ENCODE data around the gene ACAN.
A peak's percentile ranks its signal among the peaks of the same experiment; 100 is the strongest.

Gene ACAN

GRCh38 chr15:88894819-88895767 is 91.9 kb downstream of the ACAN start, which contains the start of gene HAPLN3:
Gene HAPLN3 (minus strand): TSS chr15:88895544. CDS start chr15:88887298, 8,246 bp downstream.
- H3K27ac ChIP-seq (ENCODE audit: low read depth, low read length) = no peak within 1 kb of the TSS
- peak within 1 kb of the TSS; percentile 70 for H3K4me3 ChIP-seq (ENCODE audit: low read depth, low read length)
- H3K9ac ChIP-seq (ENCODE audit: low read depth, low read length) = peak within 1 kb of the TSS; percentile 17; the same call in 1 of the 2 replicates
- no peaks in the 10 kb centered on the region for H3K9me3 ChIP-seq (ENCODE audit: control insufficient read depth, insufficient read depth, low read length)
- peaks cover 29% of the 10 kb centered on the region for H3K4me1 ChIP-seq (ENCODE audit: control insufficient read depth, insufficient read depth, low read length)
- H3K36me3 ChIP-seq (ENCODE audit: control insufficient read depth, insufficient read depth, low read length) = peaks cover 24% of the 10 kb centered on the region
- peaks cover 15% of the 10 kb centered on the region for H3K27me3 ChIP-seq (ENCODE audit: control insufficient read depth, insufficient read depth, low read length)

DNA sequence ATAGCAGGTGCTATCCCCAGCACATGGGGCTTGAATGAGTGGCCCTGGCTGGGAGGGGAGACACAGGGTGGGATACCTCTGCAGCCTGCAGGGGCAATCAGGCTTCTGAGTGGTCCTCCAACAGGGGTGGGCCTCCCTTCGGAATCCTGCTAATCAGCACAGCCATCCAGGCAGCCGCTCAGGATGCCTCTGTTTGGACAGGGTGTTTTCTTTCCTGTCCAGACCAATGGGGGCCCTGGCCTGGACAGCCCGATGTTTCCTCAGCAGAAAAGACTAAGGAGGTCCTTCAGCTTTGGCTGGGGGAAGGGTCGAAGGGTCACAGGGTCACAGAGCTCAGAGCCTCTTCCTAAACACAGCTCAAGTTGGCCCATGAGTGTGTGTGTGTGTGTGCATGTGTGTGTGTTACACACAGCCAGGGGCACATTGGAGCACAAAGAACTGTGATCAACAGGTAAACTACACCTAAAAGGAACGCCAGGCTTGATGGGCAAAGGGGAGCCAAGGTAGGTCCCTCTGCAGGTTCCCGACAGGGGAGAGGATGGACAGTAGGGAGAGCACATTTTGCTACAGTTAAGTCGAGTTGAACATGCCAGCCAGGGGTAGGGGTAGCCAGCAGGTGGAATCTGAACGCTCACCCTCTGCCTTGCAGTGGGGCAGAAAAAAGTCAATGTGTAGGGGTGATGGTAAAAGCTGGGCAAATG is 93.2 kb downstream of the ACAN start:
- H3K4me3 ChIP-seq (ENCODE audit: low read depth, low read length) = no peak overlapping the region
- H3K4me1 ChIP-seq (ENCODE audit: control insufficient read depth, insufficient read depth, low read length) = peaks cover 29% of the 10 kb centered on the region
- peaks cover 15% of the 10 kb centered on the region for H3K27me3 ChIP-seq (ENCODE audit: control insufficient read depth, insufficient read depth, low read length)
- peaks cover 37% of the 10 kb centered on the region for H3K36me3 ChIP-seq (ENCODE audit: control insufficient read depth, insufficient read depth, low read length)
- H3K27ac ChIP-seq (ENCODE audit: low read depth, low read length) = no peak overlapping the region
- H3K9ac ChIP-seq (ENCODE audit: low read depth, low read length) = no peak overlapping the region
- H3K9me3 ChIP-seq (ENCODE audit: control insufficient read depth, insufficient read depth, low read length) = no peaks in the 10 kb centered on the region

- Histone ChIP-seq H3K27me3 (ENCODE audit: control insufficient read depth, insufficient read depth, low read length) (peaks cover 15% of the 10 kb centered on the region), H3K27ac (ENCODE audit: low read depth, low read length) (peak overlapping the region; percentile 35), H3K4me1 (ENCODE audit: control insufficient read depth, insufficient read depth, low read length) (peaks cover 29% of the 10 kb centered on the region), H3K4me3 (ENCODE audit: low read depth, low read length) (no peak overlapping the region), H3K9ac (ENCODE audit: low read depth, low read length) (no peak overlapping the region), H3K36me3 (ENCODE audit: control insufficient read depth, insufficient read depth, low read length) (peaks cover 40% of the 10 kb centered on the region), H3K9me3 (ENCODE audit: control insufficient read depth, insufficient read depth, low read length) (no peaks in the 10 kb centered on the region)
Measured at GRCh38 chr15:88897142-88897455, 93.9 kb downstream of the ACAN start.

DNA sequence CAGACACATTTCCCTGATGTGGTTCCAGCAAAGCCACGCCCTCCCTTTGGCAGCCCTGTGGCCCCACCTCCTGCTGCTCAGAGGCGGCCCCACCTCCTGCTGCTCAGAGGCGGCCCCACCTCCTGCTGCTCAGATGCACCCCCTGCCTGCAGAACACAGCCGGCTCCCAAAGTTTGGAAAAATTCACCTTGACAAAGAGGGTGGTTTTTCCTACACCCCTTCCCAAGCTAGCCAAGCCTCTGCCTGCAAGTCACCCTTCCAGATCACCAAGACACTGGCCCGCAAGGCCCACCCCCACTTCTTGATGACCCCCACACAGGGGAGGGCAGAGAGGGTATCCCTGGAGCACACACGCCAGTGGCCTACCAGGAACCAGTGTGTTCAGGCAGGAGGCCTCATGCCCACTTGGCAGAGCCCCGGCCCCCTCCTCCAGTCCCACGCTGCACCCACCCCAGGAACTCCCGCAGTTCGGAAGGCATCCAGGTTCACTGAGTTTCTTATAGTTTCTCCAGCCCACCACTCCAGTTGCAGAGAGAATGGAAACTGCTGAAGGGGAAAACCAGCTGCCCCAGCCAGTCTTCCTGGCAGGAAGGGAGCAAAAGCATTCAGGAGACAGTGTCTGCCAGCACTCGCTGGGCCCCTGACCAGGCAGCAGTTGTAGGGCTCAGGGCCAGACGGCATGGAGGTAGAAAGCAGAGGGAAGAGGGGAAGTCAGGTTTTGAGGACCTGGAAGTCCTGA is 94.4 kb downstream of the ACAN start:
- no peak overlapping the region for H3K9ac ChIP-seq (ENCODE audit: low read depth, low read length)
- no peak overlapping the region for H3K27ac ChIP-seq (ENCODE audit: low read depth, low read length)
- peaks cover 15% of the 10 kb centered on the region for H3K27me3 ChIP-seq (ENCODE audit: control insufficient read depth, insufficient read depth, low read length)
- peaks cover 42% of the 10 kb centered on the region for H3K36me3 ChIP-seq (ENCODE audit: control insufficient read depth, insufficient read depth, low read length)
- H3K4me1 ChIP-seq (ENCODE audit: control insufficient read depth, insufficient read depth, low read length) = peaks cover 29% of the 10 kb centered on the region
- no peak overlapping the region for H3K4me3 ChIP-seq (ENCODE audit: low read depth, low read length)
- H3K9me3 ChIP-seq (ENCODE audit: control insufficient read depth, insufficient read depth, low read length) = no peaks in the 10 kb centered on the region

- Histone ChIP-seq H3K4me1 (ENCODE audit: control insufficient read depth, insufficient read depth, low read length) (peaks cover 29% of the 10 kb centered on the region), H3K36me3 (ENCODE audit: control insufficient read depth, insufficient read depth, low read length) (peaks cover 50% of the 10 kb centered on the region), H3K27ac (ENCODE audit: low read depth, low read length) (no peak overlapping the region)
Measured at GRCh38 chr15:88898736-88899135, 95.5 kb downstream of the ACAN start.

GRCh38 chr15:88899251-88899650 is 96.0 kb downstream of the ACAN start:
- Histone ChIP-seq H3K4me3 (ENCODE audit: low read depth, low read length) (no peak overlapping the region), H3K27me3 (ENCODE audit: control insufficient read depth, insufficient read depth, low read length) (peaks cover 15% of the 10 kb centered on the region), H3K9me3 (ENCODE audit: control insufficient read depth, insufficient read depth, low read length) (no peaks in the 10 kb centered on the region), H3K9ac (ENCODE audit: low read depth, low read length) (no peak overlapping the region), H3K36me3 (ENCODE audit: control insufficient read depth, insufficient read depth, low read length) (peaks cover 55% of the 10 kb centered on the region), H3K4me1 (ENCODE audit: control insufficient read depth, insufficient read depth, low read length) (peaks cover 29% of the 10 kb centered on the region), H3K27ac (ENCODE audit: low read depth, low read length) (no peak overlapping the region)

More at GRCh38 chr15:88898736-88899135, 95.5 kb downstream of the ACAN start:
- Histone ChIP-seq H3K9ac (ENCODE audit: low read depth, low read length) (no peak overlapping the region), H3K4me3 (ENCODE audit: low read depth, low read length) (no peak overlapping the region), H3K27me3 (ENCODE audit: control insufficient read depth, insufficient read depth, low read length) (peaks cover 15% of the 10 kb centered on the region), H3K9me3 (ENCODE audit: control insufficient read depth, insufficient read depth, low read length) (no peaks in the 10 kb centered on the region)

DNA sequence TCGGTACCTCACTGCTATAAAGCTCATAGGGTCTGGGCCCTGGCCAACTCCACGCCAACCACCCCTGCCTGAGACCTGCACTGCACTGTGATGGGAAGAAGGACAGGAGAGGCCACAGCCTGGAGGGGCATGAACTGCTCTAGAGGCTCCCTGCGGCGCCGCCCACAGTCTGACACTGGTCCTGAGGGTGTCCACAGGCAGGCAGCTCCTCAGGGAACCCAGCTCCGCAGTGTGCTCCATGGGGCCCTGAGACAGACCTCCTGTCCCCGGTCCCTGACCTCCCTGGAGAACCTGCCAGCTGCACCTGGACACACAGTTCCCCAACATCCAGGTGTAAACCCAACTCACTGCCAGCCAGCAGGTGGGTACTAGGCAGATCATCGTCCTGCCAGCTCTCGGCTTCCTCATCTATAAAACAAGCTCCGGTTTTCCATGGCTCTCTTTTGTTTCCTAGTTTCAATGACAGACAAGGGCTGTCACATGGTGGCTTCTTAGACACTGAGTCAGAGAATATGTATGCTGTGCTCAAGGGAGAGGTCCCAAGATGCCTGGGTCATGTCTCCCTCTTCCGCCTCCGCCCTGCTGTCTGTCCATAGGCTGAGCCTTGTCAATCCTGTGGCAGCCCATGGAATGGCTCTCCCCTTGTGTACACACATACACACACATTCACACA is 97.2 kb downstream of the ACAN start:
- Histone ChIP-seq H3K4me3 (ENCODE audit: low read depth, low read length) (no peak overlapping the region), H3K27me3 (ENCODE audit: control insufficient read depth, insufficient read depth, low read length) (peaks cover 4% of the 10 kb centered on the region), H3K27ac (ENCODE audit: low read depth, low read length) (no peak overlapping the region), H3K9ac (ENCODE audit: low read depth, low read length) (no peak overlapping the region), H3K4me1 (ENCODE audit: control insufficient read depth, insufficient read depth, low read length) (peaks cover 28% of the 10 kb centered on the region), H3K36me3 (ENCODE audit: control insufficient read depth, insufficient read depth, low read length) (peaks cover 67% of the 10 kb centered on the region), H3K9me3 (ENCODE audit: control insufficient read depth, insufficient read depth, low read length) (no peaks in the 10 kb centered on the region)

DNA sequence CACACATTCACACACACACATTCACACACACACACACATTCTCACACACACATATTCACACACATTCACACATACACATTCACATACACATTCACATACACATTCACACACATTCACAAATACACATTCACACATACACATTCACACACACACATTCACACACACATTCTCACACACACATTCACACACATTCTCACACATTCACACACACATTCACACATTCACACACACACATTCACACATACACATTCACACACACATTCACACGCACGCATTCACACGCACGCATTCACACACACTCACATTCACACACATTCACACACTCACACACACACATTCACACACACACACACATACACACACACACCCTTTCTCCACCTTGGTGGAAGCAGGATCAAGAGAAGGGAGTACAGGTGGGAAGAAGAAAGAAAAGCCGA is 97.8 kb downstream of the ACAN start:
- Histone ChIP-seq H3K36me3 (ENCODE audit: control insufficient read depth, insufficient read depth, low read length) (peaks cover 72% of the 10 kb centered on the region), H3K27ac (ENCODE audit: low read depth, low read length) (no peak overlapping the region), H3K4me1 (ENCODE audit: control insufficient read depth, insufficient read depth, low read length) (peaks cover 26% of the 10 kb centered on the region), H3K9ac (ENCODE audit: low read depth, low read length) (no peak overlapping the region), H3K9me3 (ENCODE audit: control insufficient read depth, insufficient read depth, low read length) (no peaks in the 10 kb centered on the region), H3K4me3 (ENCODE audit: low read depth, low read length) (no peak overlapping the region), H3K27me3 (ENCODE audit: control insufficient read depth, insufficient read depth, low read length) (no peaks in the 10 kb centered on the region)

DNA sequence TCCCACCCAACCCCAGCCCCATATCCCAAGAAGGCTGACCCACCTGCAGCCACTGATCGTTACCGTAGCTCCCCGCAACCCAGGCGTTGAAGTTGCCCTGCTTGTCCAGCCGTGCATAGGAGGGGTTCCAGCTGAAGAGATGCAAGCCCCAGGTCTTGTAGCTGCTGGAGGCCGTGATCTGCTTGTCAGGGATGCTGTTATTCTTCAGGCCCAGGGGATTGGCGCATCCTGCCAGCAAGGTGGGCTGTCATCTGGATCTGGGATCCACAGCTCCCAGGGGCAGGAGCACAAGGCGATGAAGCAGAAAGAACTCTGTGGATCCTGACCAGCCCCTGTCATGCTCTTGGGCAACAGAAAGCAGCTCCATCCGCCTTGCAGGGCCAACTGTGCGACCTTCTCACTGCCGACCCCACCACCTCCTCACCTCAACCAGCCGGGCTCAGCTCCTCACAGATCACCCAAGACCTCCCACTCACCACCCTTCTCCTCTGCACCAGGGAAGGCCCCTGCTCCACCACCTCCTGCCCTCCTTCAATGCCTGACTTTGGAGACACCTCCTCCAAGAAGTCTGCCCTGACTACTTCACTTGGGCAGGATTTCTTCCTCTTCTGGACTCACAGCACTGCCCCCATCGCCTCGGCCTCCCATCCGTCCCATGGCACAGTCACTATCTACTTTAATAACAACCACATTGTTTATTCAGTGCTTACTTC is 98.4 kb downstream of the ACAN start:
- H3K27ac ChIP-seq (ENCODE audit: low read depth, low read length) = no peak overlapping the region

More for the DNA sequence above, 98.4 kb downstream of the ACAN start:
- no peak overlapping the region for H3K9ac ChIP-seq (ENCODE audit: low read depth, low read length)
- H3K27me3 ChIP-seq (ENCODE audit: control insufficient read depth, insufficient read depth, low read length) = no peaks in the 10 kb centered on the region
- H3K36me3 ChIP-seq (ENCODE audit: control insufficient read depth, insufficient read depth, low read length) = peaks cover 79% of the 10 kb centered on the region
- H3K4me1 ChIP-seq (ENCODE audit: control insufficient read depth, insufficient read depth, low read length) = peaks cover 21% of the 10 kb centered on the region
- no peaks in the 10 kb centered on the region for H3K9me3 ChIP-seq (ENCODE audit: control insufficient read depth, insufficient read depth, low read length)
- H3K4me3 ChIP-seq (ENCODE audit: low read depth, low read length) = no peak overlapping the region

All from HUES48 (cell line).